ENCODE data around the gene ASTN1.

DNA sequence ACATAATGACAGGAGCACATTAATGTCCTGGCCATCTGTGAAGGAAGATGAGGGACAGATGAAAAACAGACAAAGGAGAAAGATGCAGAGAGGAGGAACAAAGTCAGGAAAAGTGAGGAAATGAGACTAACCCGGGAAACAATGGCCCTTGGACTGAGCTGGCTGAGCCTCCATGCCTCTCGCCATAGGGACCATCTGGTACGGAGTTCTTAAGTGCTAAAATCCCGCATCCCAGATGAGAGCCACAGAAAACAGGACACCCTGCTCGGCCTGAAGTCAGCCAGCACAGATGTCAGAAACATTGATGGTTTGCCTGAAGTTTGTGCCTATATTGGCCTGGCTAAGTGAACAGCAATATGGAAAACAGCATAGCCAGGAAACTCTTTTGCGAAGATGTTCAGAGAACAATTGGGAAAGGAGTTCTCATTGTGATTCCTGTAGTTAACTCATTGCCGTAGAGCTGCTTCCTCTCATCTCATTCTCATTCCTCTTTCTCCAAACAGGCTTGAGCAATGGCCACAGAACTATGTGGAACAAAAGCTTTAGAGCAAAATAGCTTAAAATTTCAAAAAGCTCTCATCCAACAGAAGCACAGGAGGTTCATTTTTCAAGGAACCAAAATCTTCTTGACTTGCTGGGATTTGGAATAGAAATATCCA lies 96.6 kb downstream of the ASTN1 start:
- no peak for TF ChIP-seq POLR2A (IDR thresholded peaks at IDR 0.05)
- TF ChIP-seq, protein P1, sequence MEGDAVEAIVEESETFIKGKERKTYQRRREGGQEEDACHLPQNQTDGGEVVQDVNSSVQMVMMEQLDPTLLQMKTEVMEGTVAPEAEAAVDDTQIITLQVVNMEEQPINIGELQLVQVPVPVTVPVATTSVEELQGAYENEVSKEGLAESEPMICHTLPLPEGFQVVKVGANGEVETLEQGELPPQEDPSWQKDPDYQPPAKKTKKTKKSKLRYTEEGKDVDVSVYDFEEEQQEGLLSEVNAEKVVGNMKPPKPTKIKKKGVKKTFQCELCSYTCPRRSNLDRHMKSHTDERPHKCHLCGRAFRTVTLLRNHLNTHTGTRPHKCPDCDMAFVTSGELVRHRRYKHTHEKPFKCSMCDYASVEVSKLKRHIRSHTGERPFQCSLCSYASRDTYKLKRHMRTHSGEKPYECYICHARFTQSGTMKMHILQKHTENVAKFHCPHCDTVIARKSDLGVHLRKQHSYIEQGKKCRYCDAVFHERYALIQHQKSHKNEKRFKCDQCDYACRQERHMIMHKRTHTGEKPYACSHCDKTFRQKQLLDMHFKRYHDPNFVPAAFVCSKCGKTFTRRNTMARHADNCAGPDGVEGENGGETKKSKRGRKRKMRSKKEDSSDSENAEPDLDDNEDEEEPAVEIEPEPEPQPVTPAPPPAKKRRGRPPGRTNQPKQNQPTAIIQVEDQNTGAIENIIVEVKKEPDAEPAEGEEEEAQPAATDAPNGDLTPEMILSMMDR (IDR thresholded peaks at IDR 0.05) = no peak

Data from heart left ventricle (tissue), 13 donors.